Osteoblast (primary cell): Measurements from ENCODE around the gene METTL24. TPM values are rescaled to one million over a fixed set of nuclear protein-coding genes. Genes with fewer than 3 reads are reported as not detected.
"Not testable (repeated sequence)": the region's sequence is repeated elsewhere in the genome, so short reads cannot be mapped to it uniquely, and the experiment has no call there.

Experiments used
- DNase-seq: peaks from one replicate; pipeline ENCODE4 v3.0.0; 2011; ENCODE audit warnings: low spot score, mixed read lengths; ENCODE audit not compliant: insufficient read length; ENCODE audit errors: missing footprints
- H2AFZ ChIP-seq: 2 replicates; pipeline ENCODE4 v1.6.0; 2011; ENCODE audit warnings: mild to moderate bottlenecking, low read length
- H3K27ac ChIP-seq: 2 replicates; pipeline ENCODE4 v1.5.1; 2011; ENCODE audit warnings: mild to moderate bottlenecking, low read depth, low read length, moderate library complexity
- H3K27me3 ChIP-seq: 2 replicates; pipeline ENCODE4 v1.6.0; 2012; ENCODE audit warnings: mild to moderate bottlenecking, control low read depth, inconsistent platforms, low read length, moderate library complexity; ENCODE audit not compliant: insufficient read depth
- H3K36me3 ChIP-seq: 2 replicates; pipeline ENCODE4 v1.5.1; 2011; ENCODE audit warnings: mild to moderate bottlenecking, low read length, control low read depth, moderate library complexity; ENCODE audit not compliant: insufficient read depth
- H3K4me1 ChIP-seq: 2 replicates; pipeline ENCODE4 v1.5.1; 2011; ENCODE audit warnings: mild to moderate bottlenecking, low read length, control low read depth, moderate library complexity; ENCODE audit not compliant: insufficient read depth
- H3K4me2 ChIP-seq: 2 replicates; pipeline ENCODE4 v1.6.0; 2011; ENCODE audit warnings: mild to moderate bottlenecking, low read length; ENCODE audit not compliant: insufficient read depth
- H3K4me3 ChIP-seq: fragments of 200-600 bp; sonication (generic); 3 replicates; pipeline ENCODE4 v1.5.1; 2012; ENCODE audit warnings: mild to moderate bottlenecking, low read length, inconsistent platforms; ENCODE audit not compliant: insufficient read depth
- H3K79me2 ChIP-seq: 2 replicates; pipeline ENCODE4 v1.6.0; 2012; ENCODE audit warnings: mild to moderate bottlenecking, low read length, control low read depth, inconsistent platforms; ENCODE audit not compliant: insufficient read depth
- H3K9me3 ChIP-seq: 2 replicates; pipeline ENCODE4 v1.5.1; 2011; ENCODE audit warnings: low read depth, low read length, control low read depth
- H4K20me1 ChIP-seq: 2 replicates; pipeline ENCODE4 v1.6.0; 2012; ENCODE audit warnings: mild to moderate bottlenecking, low read length, control low read depth; ENCODE audit not compliant: insufficient read depth
- total RNA-seq: library from RNA; depleted of rRNA; stranded (reverse); fragments of >200 nt; gene quantifications from 2 replicates; pipeline ENCODE4 v1.2.3, GENCODE V29; 2012
- TF ChIP-seq, protein P1 (sequence below): IDR thresholded peaks from 2 replicates; pipeline ENCODE4 v1.5.1; 2011; ENCODE audit warnings: mild to moderate bottlenecking, low read depth, low read length, moderate library complexity; ENCODE audit errors: extremely low read depth

The METTL24 gene
- total RNA-seq, 1 donor: 0.36 TPM

DNA sequence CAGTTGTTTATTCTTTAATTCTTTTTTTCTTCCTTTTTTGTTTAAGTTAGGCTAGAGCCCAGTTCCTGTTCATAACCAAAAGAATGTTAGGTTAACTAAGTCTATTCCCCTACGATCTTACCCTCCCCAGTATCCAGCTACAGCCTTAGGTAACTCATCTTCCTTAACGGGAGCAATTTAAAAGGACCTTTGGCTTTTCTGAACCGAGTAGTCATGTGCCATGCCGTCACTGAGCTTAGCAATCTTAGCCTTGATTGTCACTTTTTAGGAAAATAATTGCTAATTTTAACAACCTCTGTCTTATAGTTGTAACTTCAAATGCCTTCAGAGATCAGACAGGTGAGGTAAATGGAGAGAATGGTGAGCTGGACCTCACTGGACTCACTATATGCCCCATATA is 6.2 kb downstream of the METTL24 start:
- Histone ChIP-seq H3K79me2 (no peaks in the 10 kb centered on the region), H3K4me3 (no peak overlapping the region), H3K27me3 (peaks cover 20% of the 10 kb centered on the region), H4K20me1 (no peaks in the 10 kb centered on the region), H3K36me3 (no peaks in the 10 kb centered on the region), H3K27ac (no peak overlapping the region), H3K4me2 (no peak overlapping the region), H3K4me1 (no peaks in the 10 kb centered on the region), H2AFZ (no peak overlapping the region), H3K9me3 (no peaks in the 10 kb centered on the region)
- DNase-seq: no peak
- TF ChIP-seq, protein P1, sequence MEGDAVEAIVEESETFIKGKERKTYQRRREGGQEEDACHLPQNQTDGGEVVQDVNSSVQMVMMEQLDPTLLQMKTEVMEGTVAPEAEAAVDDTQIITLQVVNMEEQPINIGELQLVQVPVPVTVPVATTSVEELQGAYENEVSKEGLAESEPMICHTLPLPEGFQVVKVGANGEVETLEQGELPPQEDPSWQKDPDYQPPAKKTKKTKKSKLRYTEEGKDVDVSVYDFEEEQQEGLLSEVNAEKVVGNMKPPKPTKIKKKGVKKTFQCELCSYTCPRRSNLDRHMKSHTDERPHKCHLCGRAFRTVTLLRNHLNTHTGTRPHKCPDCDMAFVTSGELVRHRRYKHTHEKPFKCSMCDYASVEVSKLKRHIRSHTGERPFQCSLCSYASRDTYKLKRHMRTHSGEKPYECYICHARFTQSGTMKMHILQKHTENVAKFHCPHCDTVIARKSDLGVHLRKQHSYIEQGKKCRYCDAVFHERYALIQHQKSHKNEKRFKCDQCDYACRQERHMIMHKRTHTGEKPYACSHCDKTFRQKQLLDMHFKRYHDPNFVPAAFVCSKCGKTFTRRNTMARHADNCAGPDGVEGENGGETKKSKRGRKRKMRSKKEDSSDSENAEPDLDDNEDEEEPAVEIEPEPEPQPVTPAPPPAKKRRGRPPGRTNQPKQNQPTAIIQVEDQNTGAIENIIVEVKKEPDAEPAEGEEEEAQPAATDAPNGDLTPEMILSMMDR: no peak

DNA sequence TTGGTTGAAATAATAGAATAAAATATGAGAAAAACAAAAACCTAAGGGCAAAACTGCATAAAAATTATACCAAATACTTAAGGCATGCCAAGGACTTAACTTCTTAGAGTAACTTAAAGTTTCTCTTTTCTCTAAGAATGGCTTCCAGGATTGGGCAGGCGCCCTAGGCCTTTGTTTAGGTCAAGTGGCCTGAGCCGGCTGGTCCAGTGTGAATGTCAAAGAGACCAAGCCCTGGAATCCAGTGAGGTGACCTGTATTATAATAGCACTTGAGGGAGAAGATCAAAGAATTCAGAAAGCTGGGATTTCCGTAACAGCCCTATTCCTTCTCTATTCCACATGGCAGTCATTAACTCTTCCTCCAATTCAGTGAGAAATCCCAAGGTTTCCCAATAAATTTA is 6.6 kb downstream of the METTL24 start:
- H3K79me2 ChIP-seq: no peaks in the 10 kb centered on the region
- H3K4me2 ChIP-seq: no peak overlapping the region
- H3K4me1 ChIP-seq: no peaks in the 10 kb centered on the region
- no peak for DNase-seq
- TF ChIP-seq, protein P1: no peak
- H2AFZ ChIP-seq: no peak overlapping the region
- H3K27me3 ChIP-seq: peaks cover 15% of the 10 kb centered on the region
- no peaks in the 10 kb centered on the region for H3K36me3 ChIP-seq
- H3K4me3 ChIP-seq: no peak overlapping the region
- no peak overlapping the region for H3K27ac ChIP-seq
- no peaks in the 10 kb centered on the region for H3K9me3 ChIP-seq
- H4K20me1 ChIP-seq: no peaks in the 10 kb centered on the region

DNA sequence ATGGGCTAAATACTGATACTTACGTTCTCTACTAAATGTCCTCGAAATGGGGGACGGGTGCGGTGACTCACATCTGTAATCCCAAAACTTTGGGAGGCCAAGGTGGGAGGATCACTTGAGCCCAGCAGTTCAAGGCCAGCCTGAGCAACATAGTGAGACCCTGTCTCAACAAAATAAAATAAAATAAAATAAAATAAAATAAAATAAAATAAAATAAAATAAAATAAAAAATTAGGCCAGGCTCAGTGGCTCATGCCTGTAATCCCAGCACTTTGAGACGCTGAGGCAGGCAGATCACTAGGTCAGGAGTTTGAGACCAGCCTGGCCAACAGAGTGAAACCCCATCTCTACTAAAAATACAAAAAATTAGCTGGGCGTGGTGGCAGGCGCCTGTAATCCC is 7.6 kb downstream of the METTL24 start:
- DNase-seq, H3K36me3 ChIP-seq, H3K4me2 ChIP-seq, H2AFZ ChIP-seq, H3K27ac ChIP-seq, H3K9me3 ChIP-seq, H3K4me3 ChIP-seq, H3K4me1 ChIP-seq, H3K79me2 ChIP-seq, H4K20me1 ChIP-seq: not testable (repeated sequence)
- peaks cover 12% of the 10 kb centered on the region for H3K27me3 ChIP-seq

DNA sequence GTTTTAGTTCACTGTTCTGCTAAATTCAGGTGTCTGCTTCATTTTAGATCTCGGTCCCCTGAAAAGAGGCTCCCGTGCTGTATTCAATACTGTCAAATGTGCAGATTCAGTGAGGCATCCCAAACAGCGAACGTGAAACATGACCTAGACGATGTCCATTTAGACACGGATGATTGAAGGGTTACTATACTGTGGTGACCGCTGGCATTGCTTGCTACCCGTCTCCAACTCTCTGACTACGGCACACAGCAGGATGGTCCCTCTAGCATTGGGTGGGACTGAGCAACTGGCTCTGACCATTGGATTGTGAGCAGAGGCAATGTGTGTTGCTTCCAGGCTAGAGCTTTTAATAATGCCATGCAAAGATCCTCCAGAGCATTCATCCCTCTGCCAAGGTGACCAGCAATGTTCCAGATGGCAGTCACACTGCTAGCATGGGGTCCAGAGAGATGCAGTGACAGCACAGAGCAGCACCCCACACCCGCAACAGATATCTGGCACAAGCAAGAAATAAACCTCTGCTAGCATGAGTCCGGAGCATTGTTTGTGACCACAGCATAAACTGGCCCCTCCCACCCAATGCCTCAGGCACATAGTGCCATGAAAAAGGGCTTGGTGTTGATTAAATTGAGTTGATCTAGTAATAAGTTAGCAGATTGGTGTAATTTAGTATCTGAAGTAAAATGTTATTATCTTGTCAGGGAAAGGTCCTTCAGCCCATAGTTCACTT is 9.0 kb downstream of the METTL24 start:
- no peak overlapping the region for H3K4me3 ChIP-seq
- H3K9me3 ChIP-seq: no peaks in the 10 kb centered on the region
- H4K20me1 ChIP-seq: no peaks in the 10 kb centered on the region
- TF ChIP-seq, protein P1: no peak
- no peak overlapping the region for H2AFZ ChIP-seq
- H3K36me3 ChIP-seq: no peaks in the 10 kb centered on the region
- peaks cover 8% of the 10 kb centered on the region for H3K27me3 ChIP-seq
- no peak overlapping the region for H3K27ac ChIP-seq
- no peak overlapping the region for H3K4me2 ChIP-seq
- DNase-seq: no peak
- H3K4me1 ChIP-seq: no peaks in the 10 kb centered on the region
- no peaks in the 10 kb centered on the region for H3K79me2 ChIP-seq
